ENCODE data around the gene AKAP7.

GRCh38 chr6:131265939-131266338 lies 130.7 kb downstream of the AKAP7 start:
- TF ChIP-seq, protein P1, sequence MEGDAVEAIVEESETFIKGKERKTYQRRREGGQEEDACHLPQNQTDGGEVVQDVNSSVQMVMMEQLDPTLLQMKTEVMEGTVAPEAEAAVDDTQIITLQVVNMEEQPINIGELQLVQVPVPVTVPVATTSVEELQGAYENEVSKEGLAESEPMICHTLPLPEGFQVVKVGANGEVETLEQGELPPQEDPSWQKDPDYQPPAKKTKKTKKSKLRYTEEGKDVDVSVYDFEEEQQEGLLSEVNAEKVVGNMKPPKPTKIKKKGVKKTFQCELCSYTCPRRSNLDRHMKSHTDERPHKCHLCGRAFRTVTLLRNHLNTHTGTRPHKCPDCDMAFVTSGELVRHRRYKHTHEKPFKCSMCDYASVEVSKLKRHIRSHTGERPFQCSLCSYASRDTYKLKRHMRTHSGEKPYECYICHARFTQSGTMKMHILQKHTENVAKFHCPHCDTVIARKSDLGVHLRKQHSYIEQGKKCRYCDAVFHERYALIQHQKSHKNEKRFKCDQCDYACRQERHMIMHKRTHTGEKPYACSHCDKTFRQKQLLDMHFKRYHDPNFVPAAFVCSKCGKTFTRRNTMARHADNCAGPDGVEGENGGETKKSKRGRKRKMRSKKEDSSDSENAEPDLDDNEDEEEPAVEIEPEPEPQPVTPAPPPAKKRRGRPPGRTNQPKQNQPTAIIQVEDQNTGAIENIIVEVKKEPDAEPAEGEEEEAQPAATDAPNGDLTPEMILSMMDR (IDR thresholded peaks at IDR 0.05; ENCODE audit: insufficient read depth, low read length, poor library complexity, severe bottlenecking) = no peak
- TF ChIP-seq EZH2phosphoT487 (conservative IDR thresholded peaks at IDR 0.05; ENCODE audit: low read length) = no peak

Data from SU-DHL-6 (cell line).